OCI-LY7 (cell line): ENCODE measurements around the gene GPR15. TPM values are rescaled to one million over a fixed set of nuclear protein-coding genes. Genes with fewer than 3 reads are reported as not detected.

Experiments
- BruUV-seq: library from RNA; stranded (reverse); fragments of 400-500 nt; replicated peaks from 2 replicates; lab custom pipeline; 2021; lab: Mats Ljungman, UMichigan
- CTCF ChIA-PET: fragments of 300-600 bp; sonication (Branson Sonifier 250); formaldehyde crosslinking; loops from one replicate; lab custom pipeline; 2022; ENCODE audit warnings: antibody characterized with exemption; ENCODE audit not compliant: unreplicated experiment; lab: Charles Lee
- POLR2A ChIA-PET: fragments of 300-600 bp; sonication (Branson Sonifier 250); formaldehyde crosslinking; loops from one replicate; lab custom pipeline; 2022; ENCODE audit warnings: antibody characterized with exemption; lab: Charles Lee
- DNase-seq: peaks from one replicate; pipeline ENCODE4 v3.0.0-alpha.2; 2015; ENCODE audit warnings: low spot score
- H2AFZ ChIP-seq: fragments of 200-600 bp; sonication (generic), shearing (Covaris generic); 2 replicates; pipeline ENCODE4 v1.6.1; 2014; ENCODE audit warnings: mild to moderate bottlenecking, antibody characterized with exemption, low read length, moderate library complexity
- H3K27ac ChIP-seq: fragments of 200-600 bp; sonication (generic); 2 replicates; pipeline ENCODE4 v1.5.1; 2014; ENCODE audit warnings: mixed run types, low read depth, mild to moderate bottlenecking, moderate library complexity, low read length, inconsistent platforms; ENCODE audit not compliant: poor library complexity, severe bottlenecking
- H3K36me3 ChIP-seq: fragments of 200-600 bp; sonication (generic); 2 replicates; pipeline ENCODE4 v1.6.1; 2014; ENCODE audit warnings: mild to moderate bottlenecking, antibody characterized with exemption, low read length, moderate library complexity, mixed read lengths; ENCODE audit not compliant: insufficient read depth
- H3K4me1 ChIP-seq: fragments of 200-600 bp; sonication (generic); 2 replicates; pipeline ENCODE4 v1.5.1; 2014; ENCODE audit warnings: mild to moderate bottlenecking, low read length; ENCODE audit not compliant: insufficient read depth, poor library complexity, severe bottlenecking
- H3K4me2 ChIP-seq: fragments of 200-600 bp; sonication (generic); 2 replicates; pipeline ENCODE4 v1.6.1; 2014; ENCODE audit warnings: mild to moderate bottlenecking, low read length
- H3K4me3 ChIP-seq: fragments of 200-600 bp; sonication (generic); 2 replicates; pipeline ENCODE4 v1.5.1; 2014; ENCODE audit warnings: mild to moderate bottlenecking, low read depth, low read length; ENCODE audit not compliant: poor library complexity, severe bottlenecking
- H3K79me2 ChIP-seq: fragments of 200-600 bp; sonication (generic); 2 replicates; pipeline ENCODE4 v1.6.1; 2016; ENCODE audit warnings: low read depth, mild to moderate bottlenecking, low read length, moderate library complexity, mixed read lengths; ENCODE audit not compliant: insufficient read depth
- H3K9me2 ChIP-seq: fragments of 200-600 bp; sonication (generic); 2 replicates; pipeline ENCODE4 v1.6.1; 2016; ENCODE audit warnings: mild to moderate bottlenecking, low read length, mixed read lengths; ENCODE audit not compliant: insufficient read depth
- H3K9me3 ChIP-seq: fragments of 200-600 bp; sonication (generic); 2 replicates; pipeline ENCODE4 v1.6.1; 2014; ENCODE audit warnings: mild to moderate bottlenecking, mixed run types, low read length, mixed read lengths
- H4K20me1 ChIP-seq: fragments of 200-600 bp; sonication (generic); 2 replicates; pipeline ENCODE4 v1.6.1; 2014; ENCODE audit warnings: mild to moderate bottlenecking, antibody characterized with exemption, low read length, moderate library complexity, mixed read lengths; ENCODE audit not compliant: insufficient read depth
- CTCF ChIP-seq: fragments of 200-600 bp; sonication (generic); conservative IDR thresholded peaks from 2 replicates; pipeline ENCODE4 v1.5.1; 2014; ENCODE audit warnings: mild to moderate bottlenecking, antibody characterized with exemption, low read length, moderate library complexity, mixed read lengths
- EZH2phosphoT487 ChIP-seq: fragments of 200-600 bp; sonication (generic); IDR thresholded peaks from 2 replicates; pipeline ENCODE4 v1.6.1; 2018; ENCODE audit warnings: low read depth, borderline replicate concordance, mild to moderate bottlenecking, mixed run types, antibody characterized with exemption, low read length, moderate library complexity, mixed read lengths
- intact Hi-C: fragments of 100-400 bp; cut with micrococcal nuclease; formaldehyde crosslinking; loops from one replicate; pipeline ENCODE4 v1.10.0; 2022; ENCODE audit not compliant: unreplicated experiment
- total RNA-seq, 2 experiments: library from RNA; depleted of rRNA in 1 of 2; stranded (reverse); fragments of >200 nt in 1 of 2; shearing (Covaris generic) in 1 of 2; gene quantifications; 2 replicates each; pipeline ENCODE4 v1.2.3, GENCODE V29; 2014 to 2022

Gene GPR15
- total RNA-seq, 2 experiments from 2014 or later: 29.8 to 32.0 TPM

- Histone ChIP-seq H2AFZ (peak overlapping the region; percentile 72; the same call in 1 of the 2 replicates), H3K4me1 (peaks cover 68% of the 10 kb centered on the region), H3K36me3 (no peaks in the 10 kb centered on the region), H4K20me1 (no peaks in the 10 kb centered on the region), H3K4me2 (peak overlapping the region; percentile 29), H3K4me3 (no peak overlapping the region), H3K9me3 (no peaks in the 10 kb centered on the region), H3K79me2 (no peaks in the 10 kb centered on the region), H3K27ac (no peak overlapping the region), H3K9me2 (no peaks in the 10 kb centered on the region)
- intact Hi-C loops: no loop called here
- CTCF ChIA-PET: interaction anchor here (1.5 kb wide), 1 partner anchor 10 kb away, joined by 3 read pairs; no protein-coding TSS in a partner anchor
- TF ChIP-seq CTCF (no peak), EZH2phosphoT487 (no peak)
- POLR2A ChIA-PET: interaction anchor here (3.4 to 19.7 kb wide), 4 partner anchors 10 to 17 kb away, joined by 20 to 296 read pairs (median 26); partner anchors contain the start of gene GPR15
- DNase-seq: peak; percentile 52
- no TSS peak for BruUV-seq
Observed at GRCh38 chr3:98551754-98552153, 20.0 kb downstream of the GPR15 start.

DNA sequence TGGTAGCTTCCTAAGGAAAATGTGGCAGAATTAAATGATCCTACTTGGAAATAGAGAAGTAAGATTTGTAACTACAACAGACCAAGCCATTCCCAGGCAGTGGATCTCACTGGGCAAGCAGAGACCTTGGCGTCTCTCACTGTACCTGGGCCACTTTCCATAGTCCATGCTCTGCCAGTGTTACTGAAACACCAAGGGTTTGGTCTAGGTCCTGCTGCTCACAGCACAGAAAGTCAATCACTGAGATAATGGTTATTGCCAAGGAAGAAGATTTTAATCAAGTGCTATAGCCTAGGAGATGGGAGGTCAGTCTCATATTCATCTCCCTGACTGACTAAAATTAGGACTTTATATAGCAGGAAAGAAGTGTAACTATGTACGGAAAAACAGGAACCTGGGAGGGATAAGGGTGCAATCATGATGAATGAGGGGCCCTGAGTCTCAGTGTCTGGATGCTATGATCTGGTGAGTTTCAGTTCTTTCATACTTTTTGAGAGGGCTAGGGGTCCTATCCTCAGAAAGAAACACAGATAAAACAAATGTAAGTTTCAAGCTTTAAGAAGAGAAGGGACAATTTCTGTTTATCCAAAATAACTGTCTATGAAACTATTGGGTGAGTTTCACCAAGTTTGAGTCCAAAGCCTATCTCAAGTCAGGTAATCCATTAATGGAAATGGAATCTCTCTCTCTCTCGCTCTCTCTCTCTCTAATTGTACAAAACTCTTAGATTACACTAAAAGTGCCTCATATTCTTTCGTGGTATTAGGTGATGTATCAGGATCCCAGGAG lies 20.6 kb downstream of the GPR15 start:
- Histone ChIP-seq H3K9me2 (no peaks in the 10 kb centered on the region), H3K36me3 (no peaks in the 10 kb centered on the region), H3K27ac (no peak overlapping the region), H3K4me2 (peak overlapping the region; percentile 29), H2AFZ (peak overlapping the region; percentile 72; the same call in 1 of the 2 replicates), H3K9me3 (no peaks in the 10 kb centered on the region), H3K4me3 (no peak overlapping the region), H3K4me1 (peaks cover 74% of the 10 kb centered on the region), H4K20me1 (no peaks in the 10 kb centered on the region), H3K79me2 (no peaks in the 10 kb centered on the region)
- ChIA-PET POLR2A (interaction anchor here (3.4 to 19.7 kb wide), 5 partner anchors 9 to 17 kb away, joined by 20 to 296 read pairs (median 27); partner anchors contain the start of gene GPR15), CTCF (interaction anchor here (1.5 kb wide), 2 partner anchors 10 to 14 kb away, joined by 3 read pairs; no protein-coding TSS in a partner anchor)
- TF ChIP-seq EZH2phosphoT487: no peak
- no peak for TF ChIP-seq CTCF
- BruUV-seq: no TSS peak
- intact Hi-C loops: no loop called here
- DNase-seq: no peak
